ENCODE data around the gene CLDN5. TPM values are rescaled to one million over a fixed set of nuclear protein-coding genes. Genes with fewer than 3 reads are reported as not detected.

CLDN5 gene
- total and polyA plus RNA-seq, 2 of the 8 experiments (the other 6 are each of a cell fraction or from before 2014, with no cell fraction given): 1.2 to 1.6 TPM

DNA sequence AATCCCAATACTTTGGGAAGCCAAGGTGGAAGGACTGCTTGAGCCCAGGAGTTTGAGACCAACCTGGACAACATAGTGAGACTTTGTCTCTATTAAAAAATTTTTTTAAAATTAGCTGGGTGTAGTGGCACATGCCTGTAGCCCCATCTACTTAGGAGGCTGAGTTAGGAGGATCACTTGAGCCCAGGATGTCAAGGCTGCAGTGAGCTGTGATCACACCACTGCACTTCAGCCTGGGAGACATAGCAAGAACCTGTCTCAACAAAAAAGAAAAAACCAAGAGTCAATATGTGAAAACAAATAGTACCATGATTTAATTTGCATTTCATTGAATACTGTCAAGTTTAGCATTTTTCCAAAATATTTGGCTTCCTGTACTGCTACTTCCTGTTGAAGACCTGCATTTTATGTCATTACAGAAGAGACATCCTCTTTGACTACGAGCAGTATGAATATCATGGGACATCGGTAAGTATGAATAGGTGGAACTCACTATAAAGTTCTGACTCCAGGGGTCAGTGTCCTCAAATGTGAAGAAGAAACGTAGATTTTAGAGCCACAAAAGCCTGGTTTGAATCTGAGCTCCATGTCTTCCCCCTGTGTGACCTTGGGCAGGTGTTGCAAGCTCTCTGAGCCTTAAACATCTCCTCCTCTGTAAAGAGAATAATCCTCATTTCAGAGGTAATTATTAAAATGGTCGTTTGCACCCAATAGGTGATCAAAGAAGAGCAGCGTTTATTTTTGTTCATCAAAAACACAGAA, 28.5 kb downstream of the CLDN5 start:
- no peak overlapping the region for H3K18ac ChIP-seq (ENCODE audit: extremely low read depth, low read length)
- H3K23ac ChIP-seq (ENCODE audit: insufficient read length): no peak overlapping the region
- no peak overlapping the region for H3K4me2 ChIP-seq (ENCODE audit: insufficient read depth in 1 of 2, low read depth in 2 of 2, low read length in 2 of 2)
- no peak overlapping the region for H3K9ac ChIP-seq (replicated peaks in 1 of 4; ENCODE audit: extremely low read depth in 1 of 4, low read depth in 3 of 4, low read length in 3 of 4)
- H2BK12ac ChIP-seq (ENCODE audit: low read depth, low read length): no peak overlapping the region
- H3K4ac ChIP-seq (replicated peaks; ENCODE audit: insufficient read length, low read depth, low read length): no peak overlapping the region
- peaks cover 0 to 7% of the 10 kb centered on the region in 2 experiments for H4K20me1 ChIP-seq (replicated peaks in 1 of 2; ENCODE audit: control insufficient read depth in 1 of 2, insufficient read depth in 2 of 2, low read length in 2 of 2)
- no peak overlapping the region for H4K91ac ChIP-seq (replicated peaks; ENCODE audit: insufficient read length, low read length)
- 89% methylated on average over 5 of the region's 5 CpGs; no CpG with 5 or more reads in 1 of the 2 experiments for WGBS, 2 experiments (ENCODE audit: extremely low coverage in 1 of 2, insufficient coverage in 1 of 2, insufficient read length in 1 of 2, insufficient replicate concordance in 2 of 2, low coverage in 1 of 2, low lambda C conversion rate in 2 of 2, missing lambda C conversion rate in 1 of 2)
- POLR2A ChIA-PET (ENCODE audit: partially characterized antibody): interaction anchor here (0.8 to 1.0 kb wide), 3 partner anchors 9 to 37 kb away, joined by 3 read pairs; no protein-coding TSS in a partner anchor
- H2BK15ac ChIP-seq (ENCODE audit: low read length): no peak overlapping the region
- no peaks in the 10 kb centered on the region for H3K23me2 ChIP-seq (ENCODE audit: low read depth, low read length)
- H3K79me2 ChIP-seq (ENCODE audit: control insufficient read depth in 1 of 2, insufficient read depth in 2 of 2, low read length in 2 of 2): no peaks in the 10 kb centered on the region
- H2AFZ ChIP-seq (ENCODE audit: low read length): no peak overlapping the region
- no peak overlapping the region for H3K56ac ChIP-seq (replicated peaks; ENCODE audit: insufficient read length, low read depth, low read length)
- H3K4me1 ChIP-seq (replicated peaks in 1 of 4; ENCODE audit: control insufficient read depth in 3 of 4, insufficient read depth in 4 of 4, low read length in 3 of 4): no peaks in the 10 kb centered on the region
- CTCF ChIA-PET (ENCODE audit: partially characterized antibody): interaction anchor here (0.7 to 1.6 kb wide), 7 partner anchors 11 to 141 kb away, joined by 3 to 17 read pairs (median 4); no protein-coding TSS in a partner anchor
- H2AK5ac ChIP-seq (ENCODE audit: low read depth, low read length): no peak overlapping the region
- FAIRE-seq (no peak), DNase-seq (ENCODE audit: low read depth in 1 of 2, low spot score in 2 of 2) (no peak)
- H3K9me3 ChIP-seq (ENCODE audit: insufficient read depth in 2 of 2, low read depth in 1 of 2, low read length in 1 of 2): no peaks in the 10 kb centered on the region
- no peak overlapping the region for H3K27ac ChIP-seq (ENCODE audit: low read depth, low read length)
- no peak overlapping the region for H4K5ac ChIP-seq (ENCODE audit: insufficient read length, low read depth, low read length)
- no peak overlapping the region for H2BK20ac ChIP-seq (ENCODE audit: low read length)
- no peak overlapping the region for H2BK120ac ChIP-seq (replicated peaks; ENCODE audit: low read depth, low read length)
- H3K36me3 ChIP-seq (ENCODE audit: control insufficient read depth in 2 of 4, insufficient read depth in 4 of 4, low read length in 3 of 4): peaks cover 11 to 49% (median 25%) of the 10 kb centered on the region in 4 experiments
- no peak overlapping the region for H2BK5ac ChIP-seq (ENCODE audit: low read depth, low read length)
- peak; percentile 40 to 49; a peak in 2 of 4 replicates for TF ChIP-seq RAD21 (IDR thresholded peaks at IDR 0.05 in 1 of 2, conservative IDR thresholded peaks at IDR 0.05 in 1 of 2; ENCODE audit: low read depth in 2 of 2, low read length in 2 of 2)
- no peak for TF ChIP-seq SIX5 (IDR thresholded peaks at IDR 0.05; ENCODE audit: low read depth, low read length)
- H3K79me1 ChIP-seq (ENCODE audit: low read depth, low read length): no peaks in the 10 kb centered on the region; the same call in 1 of the 2 replicates
- H3K27me3 ChIP-seq (replicated peaks in 1 of 4; ENCODE audit: control insufficient read depth in 3 of 4, extremely low read depth in 1 of 4, insufficient read depth in 3 of 4, low read length in 3 of 4): no peaks in the 10 kb centered on the region
- no peak overlapping the region for H3K14ac ChIP-seq (ENCODE audit: insufficient read length)
- H3K4me3 ChIP-seq (ENCODE audit: extremely low read depth in 1 of 4, insufficient read depth in 2 of 4, low read depth in 3 of 4, low read length in 4 of 4): no peak overlapping the region
- no peak overlapping the region for H4K8ac ChIP-seq (ENCODE audit: extremely low read depth, insufficient read depth, low read length)

All from H1 (cell line).